SJSA1 (cell line): ENCODE results near the gene ZNF497. TPM values are rescaled to one million over a fixed set of nuclear protein-coding genes. Genes with fewer than 3 reads are reported as not detected.
A peak's percentile ranks its signal among the peaks of the same experiment; 100 is the strongest.
"Not testable (repeated sequence)": the region's sequence is repeated elsewhere in the genome, so short reads cannot be mapped to it uniquely, and the experiment has no call there.

Source experiments
- DNase-seq, 2 experiments: peaks; one replicate each; pipeline ENCODE4 v3.0.0-alpha.2; 2015 to 2020; ENCODE audit warnings: low spot score in 2 of 2, low read depth in 1 of 2
- H3K27ac ChIP-seq: fragments of 250-450 bp; sonication (Bioruptor Pico); 2 replicates; pipeline ENCODE4 v1.5.1; 2020; ENCODE audit warnings: mild to moderate bottlenecking, moderate library complexity
- H3K27me3 ChIP-seq: fragments of 250-450 bp; sonication (Bioruptor Pico); replicated peaks from 2 replicates; pipeline ENCODE4 v1.5.1; 2020; ENCODE audit warnings: mild to moderate bottlenecking, moderate library complexity
- H3K36me3 ChIP-seq: fragments of 250-450 bp; sonication (Bioruptor Pico); 2 replicates; pipeline ENCODE4 v1.5.1; 2020; ENCODE audit warnings: mild to moderate bottlenecking
- H3K4me1 ChIP-seq: fragments of 250-450 bp; sonication (Bioruptor Pico); replicated peaks from 2 replicates; pipeline ENCODE4 v1.6.1; 2021; ENCODE audit warnings: mild to moderate bottlenecking
- H3K4me3 ChIP-seq: fragments of 250-450 bp; sonication (Bioruptor Pico); 2 replicates; pipeline ENCODE4 v1.5.1; 2020; ENCODE audit warnings: mild to moderate bottlenecking
- H3K9me3 ChIP-seq: fragments of 250-450 bp; sonication (Bioruptor Pico); replicated peaks from 2 replicates; pipeline ENCODE4 v1.5.1; 2020; ENCODE audit warnings: mild to moderate bottlenecking
- total RNA-seq: library from RNA; depleted of rRNA; stranded (reverse); fragments of >200 nt; shearing (Covaris generic); gene quantifications from 2 replicates; pipeline ENCODE4 v1.2.3, GENCODE V29; 2014

Gene ZNF497
- total RNA-seq, 1 experiment from 2014 or later: 1.3 TPM

DNA sequence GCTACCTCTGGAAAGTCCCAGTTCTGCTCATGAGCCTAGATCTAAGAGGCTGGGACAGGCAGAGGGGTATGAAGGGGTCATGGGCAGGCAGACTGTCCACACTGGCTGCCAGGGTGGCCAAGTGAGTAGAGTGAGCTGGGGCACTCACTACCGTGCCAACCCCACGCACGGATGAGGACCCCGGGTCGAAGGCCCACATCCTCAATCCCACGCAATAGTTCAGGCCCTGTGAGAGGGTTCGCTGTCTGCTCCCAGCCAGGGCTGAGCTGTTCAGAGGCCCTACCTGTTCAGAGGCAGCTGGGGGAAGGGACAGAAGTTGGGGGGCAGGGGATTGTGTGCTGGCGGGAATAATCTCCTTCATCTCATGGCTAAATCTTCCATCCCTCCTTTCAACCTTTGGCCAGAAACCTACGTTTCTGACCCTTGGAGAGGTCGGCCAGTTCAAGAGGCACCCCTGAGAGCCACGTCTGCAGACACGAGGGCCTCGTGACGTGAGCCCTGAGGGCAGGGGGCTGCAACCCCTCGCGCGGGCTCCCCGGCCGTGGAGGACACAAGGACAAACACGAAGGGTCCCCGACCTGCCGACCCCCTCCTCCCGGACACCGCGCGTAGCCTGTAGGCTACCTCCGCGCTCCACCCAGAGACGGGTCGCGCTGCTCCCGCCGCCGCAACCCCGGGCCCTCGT, 23.5 kb upstream of the ZNF497 start:
- peaks cover 21% of the 10 kb centered on the region for H3K4me1 ChIP-seq
- peaks cover 41% of the 10 kb centered on the region for H3K36me3 ChIP-seq
- H3K27me3 ChIP-seq: no peaks in the 10 kb centered on the region
- no peak for DNase-seq
- H3K27ac ChIP-seq: peak overlapping the region; percentile 86
- H3K9me3 ChIP-seq: no peaks in the 10 kb centered on the region; the same call in 1 of the 2 replicates
- peak overlapping the region; percentile 53 for H3K4me3 ChIP-seq

DNA sequence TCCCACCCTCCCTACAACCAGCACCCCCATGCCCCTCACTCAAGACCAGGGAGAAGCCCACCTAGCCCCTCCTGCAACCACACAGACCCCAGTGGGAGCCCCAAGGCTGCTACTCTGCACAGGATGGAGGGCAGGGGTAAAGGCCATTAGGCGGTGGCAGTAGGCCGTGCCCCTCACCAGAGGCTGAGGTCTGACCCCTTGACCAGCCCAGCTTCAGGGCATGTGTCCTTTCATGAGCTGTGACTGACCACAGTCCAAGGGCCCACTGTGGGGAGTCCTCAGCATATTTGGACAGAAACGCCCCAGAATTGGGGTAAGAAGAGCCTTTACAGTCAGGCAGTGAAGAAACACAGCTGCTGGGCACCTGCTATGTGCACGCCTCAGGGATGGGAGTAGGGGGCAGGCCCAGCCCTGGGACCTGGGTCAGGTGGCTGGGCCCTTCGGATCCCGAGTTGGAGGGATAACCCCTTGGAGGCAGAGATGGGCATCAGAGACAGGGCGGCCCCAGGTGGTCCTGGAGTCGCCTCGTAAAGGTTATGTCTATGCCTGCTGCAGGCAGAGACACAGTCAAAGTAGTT, 22.9 kb upstream of the ZNF497 start:
- Histone ChIP-seq H3K4me3 (no peak overlapping the region), H3K4me1 (peaks cover 21% of the 10 kb centered on the region), H3K36me3 (peaks cover 35% of the 10 kb centered on the region), H3K27ac (no peak overlapping the region), H3K27me3 (no peaks in the 10 kb centered on the region), H3K9me3 (no peaks in the 10 kb centered on the region; the same call in 1 of the 2 replicates)
- DNase-seq: no peak

DNA sequence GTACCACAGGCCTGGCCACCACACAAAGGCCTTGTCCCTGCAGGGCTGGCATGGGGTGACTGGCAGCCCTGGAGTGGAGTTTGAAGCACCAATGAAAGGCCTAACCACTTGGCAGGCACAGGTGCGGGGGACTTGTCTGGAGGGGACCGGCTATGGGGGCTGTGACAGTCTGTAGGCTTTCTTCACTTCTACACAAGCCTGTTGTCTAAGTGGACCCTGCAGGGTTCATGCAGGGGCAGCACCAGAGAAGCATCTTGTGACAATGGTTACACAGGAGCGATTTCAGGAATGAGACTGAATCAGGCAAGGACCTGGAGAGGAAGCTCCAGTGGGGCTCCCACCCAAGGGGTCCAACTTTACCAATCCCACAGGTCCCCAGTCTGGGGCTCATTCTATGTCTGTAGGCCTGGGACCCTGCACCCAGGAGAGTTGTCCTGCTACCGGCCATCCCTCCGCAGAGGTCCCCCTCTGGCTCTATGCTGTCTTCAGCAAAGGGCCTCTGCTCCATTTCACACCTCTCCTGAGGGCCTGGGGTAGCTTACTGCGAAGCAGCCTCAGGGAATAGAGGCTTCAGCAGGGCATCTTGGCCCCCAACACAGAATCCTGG, 20.5 kb upstream of the ZNF497 start:
- no peak for DNase-seq
- Histone ChIP-seq H3K9me3 (no peaks in the 10 kb centered on the region; the same call in 1 of the 2 replicates), H3K27me3 (no peaks in the 10 kb centered on the region), H3K4me1 (peaks cover 28% of the 10 kb centered on the region), H3K27ac (no peak overlapping the region), H3K4me3 (no peak overlapping the region), H3K36me3 (peaks cover 13% of the 10 kb centered on the region)

DNA sequence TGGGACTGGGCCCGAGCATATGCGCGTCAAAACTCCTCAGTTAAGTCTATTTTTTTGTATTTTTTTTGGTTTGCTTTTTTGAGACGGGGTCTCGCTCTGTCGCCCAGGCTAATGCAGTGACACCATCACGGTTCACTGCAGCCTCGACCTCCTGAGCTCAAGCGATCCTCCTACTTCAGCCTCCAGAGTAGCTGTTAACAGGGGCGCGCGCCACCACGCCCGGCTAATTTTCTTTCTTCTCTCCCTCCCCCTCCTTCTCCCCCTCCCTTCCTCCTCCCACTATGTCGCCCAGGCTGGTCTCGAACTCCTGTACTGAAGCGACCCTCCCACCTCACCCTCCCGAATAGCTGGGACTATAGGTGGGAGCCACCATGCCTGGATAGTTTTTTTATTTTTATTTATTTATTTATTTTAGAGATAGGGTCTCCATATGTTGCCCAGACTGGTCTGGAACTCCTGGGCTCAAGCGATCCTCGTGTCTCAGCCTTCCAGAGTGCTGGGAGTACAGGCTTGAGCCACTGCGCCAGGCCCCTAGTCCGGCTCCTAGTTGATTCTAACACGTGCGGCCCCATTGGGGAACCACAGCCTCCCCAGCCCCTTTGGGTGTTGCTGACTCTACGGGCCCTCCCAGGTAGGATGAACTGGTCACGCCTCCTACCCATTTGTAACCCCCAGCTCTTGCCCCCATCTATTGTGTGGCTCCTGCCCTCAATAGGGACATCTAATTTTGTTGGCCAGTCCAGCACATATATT, 19.1 kb upstream of the ZNF497 start:
- Histone ChIP-seq H3K36me3 (peaks cover 6% of the 10 kb centered on the region; the same call in 1 of the 2 replicates), H3K4me1 (peaks cover 24% of the 10 kb centered on the region)

DNA sequence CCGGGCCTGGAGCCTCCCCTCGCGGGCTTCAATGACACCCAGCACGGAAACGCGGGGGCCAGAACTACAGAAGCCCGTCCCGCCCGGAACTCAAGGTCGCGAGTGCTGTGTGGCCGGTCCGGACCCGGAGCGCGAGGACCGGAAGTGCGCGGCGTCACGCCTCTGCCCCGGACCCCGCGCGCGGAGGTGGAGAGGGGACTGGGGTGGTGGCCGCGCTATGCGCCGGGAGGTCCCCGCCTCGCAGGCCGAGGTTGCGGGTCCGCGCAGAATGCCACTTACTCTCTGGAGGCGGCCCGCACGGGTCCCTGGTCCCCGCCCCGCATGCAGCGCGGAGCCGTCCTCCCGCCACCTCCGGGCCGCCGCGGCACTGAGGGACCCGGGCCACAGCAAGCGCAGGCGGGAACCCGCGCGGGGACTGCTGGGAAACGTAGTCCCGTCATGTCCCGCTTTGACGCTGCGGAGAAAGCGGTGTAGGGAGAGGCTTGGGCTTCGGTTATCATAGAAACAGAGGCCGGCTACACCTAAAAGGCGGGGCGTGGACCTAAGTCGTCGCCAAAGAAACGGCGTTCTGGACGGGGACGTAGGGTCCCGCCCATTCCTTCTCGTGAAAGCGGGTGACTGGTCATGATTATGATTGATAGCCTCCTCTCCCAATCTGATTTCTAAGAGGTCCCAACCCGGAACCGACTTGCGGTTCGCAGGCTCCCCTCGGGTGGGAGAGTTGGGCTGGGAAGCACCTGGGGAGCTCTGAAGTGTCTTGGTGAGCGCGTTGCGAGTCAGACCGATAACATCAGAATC, 18.3 kb upstream of the ZNF497 start, which contains the start of gene ZNF837:
Gene ZNF837 (minus strand): TSS at position 369 of the 798 bp plus-strand sequence. CDS start 11,698 bp downstream, outside the sequence.
- Histone ChIP-seq H3K4me3 (peak within 1 kb of the TSS; percentile 68), H3K4me1 (peaks cover 16% of the 10 kb centered on the region), H3K27ac (peak within 1 kb of the TSS; percentile 56), H3K36me3 (no peaks in the 10 kb centered on the region), H3K9me3 (no peaks in the 10 kb centered on the region), H3K27me3 (no peaks in the 10 kb centered on the region)
- peak; percentile 99 to 100 for DNase-seq

More for the DNA sequence above, 19.1 kb upstream of the ZNF497 start:
- peak overlapping the region; percentile 68 for H3K4me3 ChIP-seq
- H3K27ac ChIP-seq: peak overlapping the region; percentile 56
- no peak for DNase-seq
- H3K9me3 ChIP-seq: no peaks in the 10 kb centered on the region; the same call in 1 of the 2 replicates
- H3K27me3 ChIP-seq: no peaks in the 10 kb centered on the region

DNA sequence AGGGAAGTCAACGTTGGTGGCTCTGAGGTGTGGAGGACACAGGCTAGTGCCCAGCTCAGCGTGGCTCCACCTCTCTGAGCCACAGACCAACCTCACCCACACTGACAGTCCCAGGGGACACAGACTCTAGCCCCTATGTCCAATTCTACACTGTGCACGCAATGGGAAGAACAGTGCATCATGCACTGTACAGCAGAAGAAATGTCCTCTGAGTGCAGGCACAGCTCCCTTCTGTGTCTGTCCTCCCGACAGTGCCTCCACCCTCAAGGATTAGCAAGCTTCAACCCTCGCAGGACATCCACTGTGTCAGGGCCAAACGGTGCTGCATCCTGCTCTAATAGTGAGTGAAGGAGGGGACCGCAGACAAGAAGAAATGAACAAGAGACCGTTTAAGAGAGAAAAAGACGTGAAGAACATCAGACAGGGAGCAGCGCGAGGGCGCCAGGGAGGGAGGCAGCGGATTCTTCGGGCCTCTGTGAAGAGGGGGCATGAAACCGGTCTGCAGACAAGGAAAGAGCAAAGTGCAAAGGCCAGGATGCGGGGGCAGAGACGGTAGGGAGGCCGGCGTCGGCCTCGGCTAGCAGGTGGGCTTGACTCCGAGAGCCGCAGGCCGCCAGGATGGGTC, 17.6 kb upstream of the ZNF497 start:
- peak in 1 of 2 experiments; percentile 42 for DNase-seq
- no peaks in the 10 kb centered on the region for H3K27me3 ChIP-seq

DNA sequence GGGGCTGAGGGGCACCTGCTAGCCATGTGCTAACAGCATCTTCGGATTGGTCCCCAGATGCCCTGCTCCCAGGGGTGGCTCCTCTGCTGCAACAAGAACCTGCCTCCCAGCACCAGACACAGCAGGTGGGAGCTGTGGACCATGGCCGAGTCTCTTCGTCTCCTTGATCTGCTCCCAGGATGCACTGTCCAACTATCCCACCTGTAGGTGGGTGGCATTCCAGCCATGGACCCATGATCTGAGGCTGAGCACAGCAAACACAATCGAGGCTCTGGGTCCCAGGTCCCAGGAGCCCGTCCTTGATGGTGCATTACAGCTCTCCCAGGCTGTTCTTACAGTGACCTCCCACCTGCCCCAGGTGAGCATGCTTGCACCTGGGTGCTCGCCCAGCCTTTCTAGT, 16.7 kb upstream of the ZNF497 start:
- Histone ChIP-seq H3K4me3 (no peak overlapping the region), H3K9me3 (no peaks in the 10 kb centered on the region), H3K27ac (no peak overlapping the region), H3K27me3 (no peaks in the 10 kb centered on the region), H3K36me3 (no peaks in the 10 kb centered on the region), H3K4me1 (peaks cover 13% of the 10 kb centered on the region)
- peak in 1 of 2 experiments; percentile 29 for DNase-seq

More for the DNA sequence above, 17.6 kb upstream of the ZNF497 start:
- Histone ChIP-seq H3K4me1 (peaks cover 13% of the 10 kb centered on the region), H3K27ac (peak overlapping the region; percentile 36), H3K36me3 (no peaks in the 10 kb centered on the region), H3K4me3 (peak overlapping the region; percentile 68), H3K9me3 (no peaks in the 10 kb centered on the region)

DNA sequence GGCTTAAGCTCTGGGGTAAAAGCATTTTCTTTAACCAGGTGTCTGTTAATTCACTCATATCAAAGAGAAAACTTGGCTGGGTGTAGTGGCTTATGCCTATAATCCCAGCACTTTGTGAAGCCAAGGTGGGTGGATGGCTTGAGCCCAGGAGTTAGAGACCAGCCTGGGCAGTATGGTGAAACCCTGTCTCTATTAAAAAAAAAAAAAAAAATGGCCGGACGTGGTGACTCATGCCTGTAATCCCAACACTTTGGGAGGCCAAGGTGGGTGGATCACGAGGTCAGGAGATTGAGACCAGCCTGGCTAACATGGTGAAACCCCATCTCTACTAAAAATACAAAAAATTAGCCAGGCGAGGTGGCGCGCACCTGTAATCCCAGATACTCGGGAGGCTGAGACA, 14.2 kb upstream of the ZNF497 start:
- not testable (repeated sequence) for H3K4me1 ChIP-seq, H3K27me3 ChIP-seq, H3K27ac ChIP-seq, DNase-seq, H3K36me3 ChIP-seq, H3K9me3 ChIP-seq, H3K4me3 ChIP-seq

DNA sequence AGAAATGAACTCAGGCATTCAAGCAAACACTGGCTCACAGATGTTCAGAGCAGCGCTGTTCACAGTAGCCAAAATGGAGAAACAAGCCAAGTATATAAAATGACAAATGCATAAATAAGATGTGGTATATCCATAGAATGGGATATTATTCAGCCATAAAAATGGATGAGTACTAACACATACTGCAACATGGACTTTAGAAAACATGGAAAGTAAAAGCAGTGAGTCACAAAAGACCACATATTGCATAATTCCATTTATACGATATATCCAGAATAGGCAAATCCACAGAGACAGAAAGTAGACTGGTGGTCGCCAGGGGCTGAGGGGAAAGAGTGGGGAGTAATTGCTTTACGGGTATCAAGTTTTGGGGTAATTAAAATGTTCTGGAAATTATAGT, 11.6 kb upstream of the ZNF497 start:
- DNase-seq: no peak
- Histone ChIP-seq H3K27ac (no peak overlapping the region), H3K36me3 (no peaks in the 10 kb centered on the region), H3K4me3 (no peak overlapping the region), H3K4me1 (no peaks in the 10 kb centered on the region), H3K27me3 (no peaks in the 10 kb centered on the region), H3K9me3 (no peaks in the 10 kb centered on the region)

DNA sequence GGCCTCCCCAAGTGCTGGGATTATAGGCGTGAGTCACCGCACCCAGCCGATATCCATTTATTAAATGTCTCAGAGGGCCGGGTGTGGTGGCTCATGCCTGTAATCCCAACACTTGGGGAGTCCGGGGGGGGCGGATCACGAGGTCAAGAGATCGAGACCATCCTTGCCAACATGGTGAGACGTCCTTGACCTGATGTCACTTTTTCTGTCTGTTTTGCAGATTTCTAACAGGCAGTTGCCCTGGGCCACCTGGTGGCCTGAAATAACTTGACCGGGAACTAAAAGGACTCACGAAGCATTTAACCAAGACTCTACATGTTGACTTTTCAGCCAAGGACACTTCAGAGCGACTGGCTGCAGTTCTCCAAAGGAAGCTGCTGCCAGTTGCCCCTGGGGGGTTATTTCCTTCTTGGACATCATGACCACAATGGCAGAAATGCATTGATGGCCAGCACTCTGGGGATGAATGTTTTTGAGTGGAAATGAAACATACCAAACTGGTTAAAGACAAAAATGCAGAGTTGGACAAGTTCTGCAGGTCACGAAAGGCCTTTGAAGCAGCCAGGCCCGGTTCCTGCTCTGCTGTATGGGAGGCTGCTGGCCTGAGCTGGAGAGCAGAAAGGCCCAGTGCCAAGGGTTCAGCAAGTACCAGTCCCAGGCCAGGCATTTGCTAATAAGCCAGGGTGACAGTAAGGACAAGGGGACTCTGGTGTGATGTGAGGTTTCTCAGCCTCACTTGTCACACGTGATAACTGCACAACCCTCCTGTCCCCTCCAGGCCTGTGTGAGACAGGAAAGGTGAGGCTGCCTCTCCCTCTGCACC, 10.0 kb upstream of the ZNF497 start:
- Histone ChIP-seq H3K27me3 (no peaks in the 10 kb centered on the region), H3K27ac (no peak overlapping the region), H3K36me3 (no peaks in the 10 kb centered on the region), H3K4me3 (no peak overlapping the region), H3K4me1 (no peaks in the 10 kb centered on the region), H3K9me3 (0 out of 2 replicates have a peak, but pooled peaks cover 7% of the 10 kb centered on the region)
- DNase-seq: no peak

DNA sequence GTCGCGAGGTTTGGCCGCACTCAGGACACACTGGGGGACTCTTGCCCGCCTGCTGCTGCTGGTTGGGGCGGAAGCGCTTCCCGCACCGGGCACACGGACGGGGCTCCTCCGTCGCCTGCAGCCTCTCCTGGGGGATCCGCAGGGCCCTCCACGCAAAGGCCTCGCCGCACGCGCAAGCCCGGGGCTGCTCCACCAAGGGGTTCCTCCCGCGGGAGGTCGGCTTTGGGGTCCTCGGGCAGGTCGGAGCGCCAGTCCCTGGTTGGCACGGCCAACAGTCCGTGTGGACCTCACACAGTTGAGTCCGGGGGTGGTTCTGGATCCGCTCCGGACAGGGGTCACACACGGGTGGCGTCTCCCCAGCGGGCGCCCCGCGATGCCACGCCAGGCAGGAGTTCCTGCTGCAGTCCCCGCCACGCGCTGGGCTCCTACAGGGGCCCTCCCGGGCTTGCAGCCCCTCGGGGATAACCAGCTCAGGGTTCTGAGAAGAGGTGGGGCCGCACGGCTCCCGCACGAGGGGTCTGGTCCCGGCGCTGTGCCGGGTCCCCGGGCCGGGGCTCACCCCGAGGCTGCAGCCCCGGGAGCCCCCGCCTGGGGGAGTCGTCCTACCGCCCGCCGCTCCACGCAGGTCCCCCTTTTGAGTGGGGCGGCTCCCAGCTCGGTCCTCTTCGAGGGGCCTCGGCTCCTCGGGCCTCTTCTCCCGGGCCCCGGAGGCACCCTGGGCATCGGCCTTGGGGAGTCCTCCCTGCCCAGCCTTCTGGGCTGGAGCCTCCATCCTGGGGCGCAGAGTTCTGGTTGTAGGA, 6.2 kb upstream of the ZNF497 start:
- Histone ChIP-seq H3K9me3 (0 out of 2 replicates have a peak, but pooled peaks cover 7% of the 10 kb centered on the region), H3K27ac (no peak overlapping the region), H3K4me1 (no peaks in the 10 kb centered on the region), H3K27me3 (no peaks in the 10 kb centered on the region), H3K36me3 (no peaks in the 10 kb centered on the region), H3K4me3 (no peak overlapping the region)
- peak in 1 of 2 experiments; percentile 37 for DNase-seq
